LNCaP clone FGC (cell line): ENCODE results near the gene VEGFA.

Experiments
- DNase-seq: peaks from one replicate; pipeline ENCODE4 v3.0.0-alpha.2; 2011; ENCODE audit warnings: low read depth
- H3K4me3 ChIP-seq: 2 replicates; pipeline ENCODE4 v1.5.1; 2011; ENCODE audit warnings: mild to moderate bottlenecking, low read depth, low read length, control low read depth
- TF ChIP-seq, protein P1 (sequence below): IDR thresholded peaks from 2 replicates; pipeline ENCODE4 v1.5.1; 2012; ENCODE audit warnings: mild to moderate bottlenecking; ENCODE audit not compliant: control insufficient read depth, insufficient read depth; ENCODE audit errors: extremely low read depth

VEGFA gene

GRCh38 chr6:43747784-43748183 is 22.2 kb upstream of the VEGFA start:
- no peak overlapping the region for H3K4me3 ChIP-seq
- TF ChIP-seq, protein P1, sequence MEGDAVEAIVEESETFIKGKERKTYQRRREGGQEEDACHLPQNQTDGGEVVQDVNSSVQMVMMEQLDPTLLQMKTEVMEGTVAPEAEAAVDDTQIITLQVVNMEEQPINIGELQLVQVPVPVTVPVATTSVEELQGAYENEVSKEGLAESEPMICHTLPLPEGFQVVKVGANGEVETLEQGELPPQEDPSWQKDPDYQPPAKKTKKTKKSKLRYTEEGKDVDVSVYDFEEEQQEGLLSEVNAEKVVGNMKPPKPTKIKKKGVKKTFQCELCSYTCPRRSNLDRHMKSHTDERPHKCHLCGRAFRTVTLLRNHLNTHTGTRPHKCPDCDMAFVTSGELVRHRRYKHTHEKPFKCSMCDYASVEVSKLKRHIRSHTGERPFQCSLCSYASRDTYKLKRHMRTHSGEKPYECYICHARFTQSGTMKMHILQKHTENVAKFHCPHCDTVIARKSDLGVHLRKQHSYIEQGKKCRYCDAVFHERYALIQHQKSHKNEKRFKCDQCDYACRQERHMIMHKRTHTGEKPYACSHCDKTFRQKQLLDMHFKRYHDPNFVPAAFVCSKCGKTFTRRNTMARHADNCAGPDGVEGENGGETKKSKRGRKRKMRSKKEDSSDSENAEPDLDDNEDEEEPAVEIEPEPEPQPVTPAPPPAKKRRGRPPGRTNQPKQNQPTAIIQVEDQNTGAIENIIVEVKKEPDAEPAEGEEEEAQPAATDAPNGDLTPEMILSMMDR = no peak
- no peak for DNase-seq

GRCh38 chr6:43748765-43749164 is 21.2 kb upstream of the VEGFA start:
- no peak for DNase-seq
- TF ChIP-seq, protein P1 = no peak
- no peak overlapping the region for H3K4me3 ChIP-seq

DNA sequence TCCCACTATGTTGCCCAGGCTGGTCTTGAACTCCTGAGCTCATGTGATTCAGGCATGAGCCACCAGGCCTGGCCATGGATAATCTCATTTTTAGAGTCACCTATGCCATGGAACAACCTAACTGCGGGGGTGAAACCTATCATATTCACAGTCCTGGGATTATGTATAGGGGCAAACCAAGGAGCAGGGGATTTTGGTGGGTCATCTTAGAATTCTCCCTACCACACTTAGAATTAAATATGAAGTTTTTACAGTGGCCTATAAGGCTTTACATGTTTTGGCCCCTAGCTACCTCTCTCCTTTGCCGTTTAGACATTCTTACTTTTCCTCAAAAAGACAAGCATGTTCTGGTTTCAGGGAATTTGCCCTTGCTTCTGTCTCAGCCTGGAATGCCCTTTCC is 20.6 kb upstream of the VEGFA start:
- H3K4me3 ChIP-seq = no peak overlapping the region
- no peak for DNase-seq
- TF ChIP-seq, protein P1 = no peak

DNA sequence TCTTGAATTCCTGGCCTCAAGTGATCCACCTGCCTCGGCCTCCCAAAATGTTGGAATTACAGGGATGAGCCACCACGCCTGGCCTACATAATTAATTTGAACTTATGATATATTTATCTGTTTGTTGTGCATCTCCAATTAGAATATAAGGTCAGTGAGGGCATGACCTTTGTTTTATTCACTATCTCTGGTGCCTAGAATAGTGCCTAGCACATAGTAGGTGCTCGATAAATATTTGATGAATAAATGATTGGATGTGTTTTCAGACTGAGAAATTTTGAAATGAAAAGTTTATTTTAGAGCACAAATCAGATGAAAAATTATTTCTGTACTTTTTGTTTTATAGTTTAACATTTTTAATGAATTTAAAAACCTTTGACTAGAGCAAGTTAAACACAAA is 19.4 kb upstream of the VEGFA start:
- no peak overlapping the region for H3K4me3 ChIP-seq
- DNase-seq = no peak

DNA sequence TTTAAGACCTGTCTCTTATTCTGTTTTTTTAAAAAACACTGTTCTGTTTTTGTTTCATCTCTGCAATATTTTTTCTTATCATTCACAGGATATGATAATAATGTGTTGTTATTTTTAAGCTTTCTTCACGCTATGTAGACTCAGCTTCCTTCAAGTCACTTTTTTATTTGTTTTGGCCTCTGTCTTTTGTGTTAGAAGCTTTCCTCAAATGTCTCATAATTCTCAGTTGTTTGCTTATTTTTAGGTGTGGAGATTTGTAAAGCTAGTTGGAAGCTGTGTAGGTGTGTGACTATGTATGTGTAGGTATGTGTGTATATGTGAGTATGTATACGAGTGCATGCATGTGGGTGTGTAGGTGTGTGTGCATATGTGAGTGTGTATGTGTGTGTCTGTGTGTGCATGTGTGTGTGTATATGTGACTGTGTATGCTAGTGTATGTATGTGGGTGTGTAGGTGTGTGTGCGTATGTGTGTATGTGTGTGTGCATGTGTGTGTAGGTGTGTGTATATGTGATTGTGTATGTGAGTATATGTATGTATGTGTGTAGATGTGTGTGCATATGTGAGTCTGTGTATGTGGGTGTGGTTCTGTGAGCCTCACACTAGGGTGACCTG is 16.3 kb upstream of the VEGFA start:
- no peak overlapping the region for H3K4me3 ChIP-seq
- TF ChIP-seq, protein P1 = no peak
- peak; percentile 55 for DNase-seq

More for the DNA sequence above, 19.4 kb upstream of the VEGFA start:
- TF ChIP-seq, protein P1 = no peak

DNA sequence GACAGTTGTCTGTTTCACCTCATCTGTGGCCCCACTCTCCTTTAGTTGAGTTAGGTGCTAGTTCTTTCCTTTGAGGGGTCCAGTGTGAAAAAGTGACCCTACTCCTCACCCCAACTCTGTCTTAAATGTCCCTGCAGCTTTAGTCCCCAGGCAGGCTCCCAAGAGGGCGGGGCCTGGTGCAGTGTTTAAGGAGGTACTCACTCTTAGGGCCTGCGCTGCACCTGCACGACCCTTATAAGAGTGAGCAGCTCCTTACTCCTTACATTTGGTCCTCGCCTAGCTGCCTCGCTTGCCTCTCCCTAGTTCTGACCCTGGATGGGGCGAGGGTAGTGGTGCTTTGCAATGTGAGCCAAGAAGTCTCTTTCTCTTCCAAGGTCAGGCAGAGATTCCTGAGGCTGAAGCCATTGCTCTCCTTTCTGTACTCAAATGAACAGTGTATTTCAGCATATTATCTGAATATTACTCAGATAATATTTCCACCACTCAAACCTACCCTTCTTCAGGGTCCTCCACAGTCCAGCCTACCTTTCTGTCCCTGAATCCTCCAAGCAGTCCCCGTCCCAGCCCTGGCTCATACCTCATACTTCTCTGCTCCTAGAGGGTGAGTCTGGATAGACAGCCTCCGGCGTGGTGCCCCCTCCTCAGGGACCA is 11.9 kb upstream of the VEGFA start:
- DNase-seq = no peak
- H3K4me3 ChIP-seq = no peak overlapping the region
- TF ChIP-seq, protein P1 = no peak

DNA sequence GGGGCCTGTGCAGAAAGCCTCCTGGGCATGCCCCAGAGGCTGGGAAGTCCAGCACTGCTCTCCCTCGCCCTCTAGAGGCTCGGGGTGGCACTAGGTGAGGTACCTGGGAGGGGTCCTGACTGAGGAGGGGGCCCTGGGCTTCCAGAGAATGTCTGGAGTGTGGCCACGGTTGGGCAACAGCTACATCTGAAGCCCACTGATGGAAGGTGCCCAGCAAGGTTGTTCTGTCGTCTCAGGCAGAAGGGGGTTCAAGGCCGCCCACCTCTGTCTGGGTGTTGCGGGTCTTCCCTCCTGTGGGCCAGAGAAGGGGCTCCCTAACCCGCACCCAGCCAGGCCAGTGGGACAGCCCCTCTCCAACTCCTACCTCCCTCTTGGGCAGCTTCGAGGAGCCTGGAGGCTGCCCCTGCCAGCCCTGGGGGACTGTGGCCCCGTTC is 11.4 kb upstream of the VEGFA start:
- H3K4me3 ChIP-seq = no peak overlapping the region
- TF ChIP-seq, protein P1 = peak; percentile 54
- DNase-seq = no peak
